Colon (tissue), 2 donors: ENCODE measurements around the gene LRFN3.
"Not testable (repeated sequence)": the region's sequence is repeated elsewhere in the genome, so short reads cannot be mapped to it uniquely, and the experiment has no call there.

Source experiments
- FAIRE-seq: peaks from 2 replicates; lab custom pipeline; 2012; peaks lifted over from hg19 to GRCh38; lab: Jason Lieb, UNC
- donor health status: control.
- donor health status: control.

Gene LRFN3, protein sequence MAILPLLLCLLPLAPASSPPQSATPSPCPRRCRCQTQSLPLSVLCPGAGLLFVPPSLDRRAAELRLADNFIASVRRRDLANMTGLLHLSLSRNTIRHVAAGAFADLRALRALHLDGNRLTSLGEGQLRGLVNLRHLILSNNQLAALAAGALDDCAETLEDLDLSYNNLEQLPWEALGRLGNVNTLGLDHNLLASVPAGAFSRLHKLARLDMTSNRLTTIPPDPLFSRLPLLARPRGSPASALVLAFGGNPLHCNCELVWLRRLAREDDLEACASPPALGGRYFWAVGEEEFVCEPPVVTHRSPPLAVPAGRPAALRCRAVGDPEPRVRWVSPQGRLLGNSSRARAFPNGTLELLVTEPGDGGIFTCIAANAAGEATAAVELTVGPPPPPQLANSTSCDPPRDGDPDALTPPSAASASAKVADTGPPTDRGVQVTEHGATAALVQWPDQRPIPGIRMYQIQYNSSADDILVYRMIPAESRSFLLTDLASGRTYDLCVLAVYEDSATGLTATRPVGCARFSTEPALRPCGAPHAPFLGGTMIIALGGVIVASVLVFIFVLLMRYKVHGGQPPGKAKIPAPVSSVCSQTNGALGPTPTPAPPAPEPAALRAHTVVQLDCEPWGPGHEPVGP

DNA sequence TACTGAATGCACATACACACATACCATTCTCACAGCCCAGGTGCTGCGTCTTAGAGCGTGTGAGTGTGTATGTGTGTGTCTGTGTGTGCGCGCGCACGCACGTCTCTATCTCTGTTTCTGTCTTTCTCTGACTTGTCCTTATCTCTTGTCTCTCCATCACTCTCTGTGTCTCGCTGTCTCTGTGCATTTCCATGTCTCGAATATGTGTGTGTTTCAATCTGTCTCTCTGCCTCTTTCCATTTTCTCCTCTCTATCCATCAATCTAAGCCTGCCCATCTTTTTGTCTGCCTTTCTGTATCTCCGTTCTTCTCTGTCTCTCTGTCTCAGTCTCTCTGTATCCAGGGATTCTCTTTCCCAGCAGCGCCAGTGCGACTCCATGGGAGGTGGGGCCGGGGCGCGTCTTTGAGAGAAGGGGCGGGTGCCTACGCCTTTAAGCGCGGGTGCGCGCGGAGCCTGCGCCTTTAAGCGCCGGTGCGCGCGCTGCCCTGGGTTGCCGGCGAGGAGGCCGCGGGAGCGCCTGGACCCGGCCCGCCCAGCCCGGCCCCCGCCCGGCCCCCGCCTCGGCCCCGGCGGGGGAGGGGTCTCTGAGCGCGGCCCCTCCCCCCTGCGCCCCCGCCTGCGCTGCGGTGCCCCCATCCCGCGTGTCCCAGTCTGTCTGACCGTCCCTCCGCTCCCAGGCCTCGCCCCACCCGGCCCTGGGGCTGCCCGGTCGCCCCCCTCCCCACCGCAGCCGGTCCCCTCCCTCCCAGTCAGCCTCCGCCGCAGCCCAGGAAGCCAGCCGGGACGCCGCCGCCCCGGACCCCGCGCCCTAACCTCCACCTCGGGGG lies at the start of gene LRFN3:
Gene LRFN3 (plus strand): TSS at position 464 of the 827 bp plus-strand sequence. CDS start 3,052 bp downstream, outside the sequence.
- FAIRE-seq: no peak

DNA sequence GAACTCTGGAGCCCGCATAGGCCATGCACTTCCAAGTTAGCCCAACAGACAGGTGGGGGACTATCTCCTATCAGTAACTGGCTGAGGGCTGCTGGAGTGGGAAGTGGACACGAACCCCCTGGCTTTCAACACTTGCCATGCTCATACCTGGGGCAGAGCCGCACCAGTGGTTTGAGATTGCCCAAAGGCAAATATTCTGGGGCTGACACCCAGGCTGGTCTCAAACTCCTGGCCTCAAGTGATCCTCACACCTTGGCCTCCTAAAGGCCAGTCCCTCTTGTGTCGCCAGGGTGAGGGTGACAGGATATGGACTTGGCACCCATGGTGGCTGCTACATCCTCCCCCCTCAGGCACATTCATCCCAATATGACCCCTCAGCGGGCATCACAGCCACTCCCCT lies 49.0 kb upstream of the LRFN3 start:
- no peak for FAIRE-seq

DNA sequence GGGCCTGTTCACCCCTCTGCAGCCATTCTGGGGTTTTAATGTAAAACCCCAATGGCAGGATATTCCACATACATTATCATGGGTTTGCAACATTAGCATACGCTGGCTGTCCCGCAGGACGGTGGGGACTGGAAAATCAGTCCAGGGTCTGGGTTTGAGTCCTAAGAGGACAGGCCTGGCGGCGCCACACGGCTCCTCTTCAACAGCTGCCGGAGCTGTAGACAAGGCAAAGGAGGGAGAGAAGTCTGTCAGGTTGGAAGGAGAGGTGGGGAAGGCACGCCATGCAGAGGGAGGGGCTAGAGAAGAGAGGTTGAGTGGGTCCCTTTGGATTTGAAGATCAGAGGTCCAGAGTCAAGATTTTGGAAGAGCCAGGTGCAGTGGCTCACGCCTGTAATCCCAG lies 47.8 kb upstream of the LRFN3 start:
- no peak for FAIRE-seq

DNA sequence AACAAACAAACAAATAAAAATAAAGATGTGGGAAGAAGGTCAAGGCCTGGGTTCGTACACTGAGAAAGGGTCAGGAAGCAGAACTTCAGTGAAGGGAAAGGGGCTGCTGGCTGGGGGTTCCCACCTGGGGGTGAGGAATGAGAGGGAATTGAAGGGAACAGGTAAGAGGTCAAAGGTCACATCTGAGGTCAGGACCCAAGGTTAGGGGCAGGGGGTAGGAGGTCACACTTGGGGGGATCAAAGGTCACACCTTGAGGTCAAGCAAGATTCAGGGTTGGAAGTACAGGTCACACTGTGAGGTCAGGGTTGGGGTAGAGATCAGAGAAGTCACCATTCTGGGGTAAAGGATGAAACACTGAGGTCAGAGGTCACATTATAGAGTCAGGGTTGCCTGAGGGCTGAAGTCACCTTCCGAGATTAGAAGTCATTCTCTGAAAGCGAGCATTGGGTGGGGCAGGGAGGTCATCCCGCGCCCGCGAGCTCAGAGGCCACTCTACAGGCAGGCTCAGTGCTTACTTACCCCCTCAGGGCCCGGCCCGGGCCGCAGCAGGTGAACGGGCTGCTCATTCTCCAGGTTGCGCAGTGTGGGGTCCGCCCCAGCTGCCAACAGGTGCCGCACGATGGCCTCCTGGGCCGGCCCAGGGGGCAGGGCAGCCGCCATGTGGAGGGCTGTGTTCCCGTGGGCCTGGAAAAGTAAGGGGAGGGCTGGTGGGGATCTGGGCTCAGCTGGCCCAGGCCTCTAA lies 46.6 kb upstream of the LRFN3 start:
- FAIRE-seq: no peak

DNA sequence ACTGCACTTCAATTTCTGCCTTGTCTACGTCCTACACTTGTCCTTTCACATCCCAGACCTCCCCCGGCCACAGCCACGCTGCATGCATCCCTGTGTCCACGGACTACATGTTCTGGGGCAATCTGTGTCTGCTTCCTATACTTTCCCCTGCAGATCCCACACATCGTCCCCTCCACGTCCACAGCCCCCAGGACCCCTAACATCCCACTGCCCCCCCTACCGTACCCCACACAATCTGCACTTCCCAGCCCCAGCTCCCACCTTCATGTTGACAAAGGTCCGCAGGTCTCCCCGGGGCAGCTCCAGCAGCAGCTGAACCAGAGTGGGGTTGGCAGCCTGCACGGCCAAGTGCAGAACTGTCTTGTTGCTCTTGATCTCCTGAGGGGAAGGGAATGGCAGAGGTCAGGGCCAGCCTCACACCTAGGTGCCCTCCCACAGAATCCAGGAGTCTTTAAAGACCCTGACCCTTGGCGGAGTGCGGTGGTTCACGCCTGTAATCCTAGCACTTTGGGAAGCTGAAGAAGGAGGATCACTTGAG lies 46.0 kb upstream of the LRFN3 start:
- FAIRE-seq: no peak

DNA sequence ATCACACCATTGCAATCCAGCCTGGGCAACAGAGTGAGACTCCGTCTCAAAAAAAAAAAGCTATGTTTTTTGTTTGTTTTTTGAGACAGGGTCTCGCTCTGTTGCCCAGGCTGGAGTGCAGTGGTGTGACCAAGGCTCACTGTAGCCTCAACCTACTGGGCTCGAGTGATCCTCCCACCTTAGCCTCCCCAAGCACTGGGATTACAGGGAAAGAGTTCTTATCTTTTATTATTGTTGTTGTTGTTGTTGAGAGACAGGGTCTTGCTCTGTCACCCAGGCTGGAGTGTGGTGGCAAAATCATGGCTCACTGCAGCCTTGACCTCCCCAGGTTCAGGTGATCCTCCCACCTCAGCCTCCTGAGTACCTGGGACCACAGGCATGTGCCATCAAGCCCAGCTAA lies 44.4 kb upstream of the LRFN3 start:
- not testable (repeated sequence) for FAIRE-seq

DNA sequence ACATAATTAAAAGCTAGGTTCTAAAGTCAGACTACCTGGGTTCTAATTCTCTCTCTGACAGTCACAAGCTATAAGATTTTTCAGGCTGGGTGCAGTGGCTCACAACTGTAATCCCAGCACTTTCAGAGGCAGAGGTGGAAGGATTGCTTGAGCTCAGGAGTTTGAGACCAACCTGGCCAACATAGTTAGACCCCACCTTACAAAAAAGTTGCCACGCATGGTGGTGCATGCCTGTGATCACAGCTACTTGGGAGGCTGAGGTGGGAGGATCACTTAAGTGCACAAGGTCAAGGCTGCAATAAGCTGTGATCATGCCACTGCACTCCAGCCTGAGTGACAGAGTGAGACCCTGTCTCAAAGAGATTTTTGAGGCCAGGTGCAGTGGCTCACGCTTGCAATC lies 41.8 kb upstream of the LRFN3 start:
- no peak for FAIRE-seq

DNA sequence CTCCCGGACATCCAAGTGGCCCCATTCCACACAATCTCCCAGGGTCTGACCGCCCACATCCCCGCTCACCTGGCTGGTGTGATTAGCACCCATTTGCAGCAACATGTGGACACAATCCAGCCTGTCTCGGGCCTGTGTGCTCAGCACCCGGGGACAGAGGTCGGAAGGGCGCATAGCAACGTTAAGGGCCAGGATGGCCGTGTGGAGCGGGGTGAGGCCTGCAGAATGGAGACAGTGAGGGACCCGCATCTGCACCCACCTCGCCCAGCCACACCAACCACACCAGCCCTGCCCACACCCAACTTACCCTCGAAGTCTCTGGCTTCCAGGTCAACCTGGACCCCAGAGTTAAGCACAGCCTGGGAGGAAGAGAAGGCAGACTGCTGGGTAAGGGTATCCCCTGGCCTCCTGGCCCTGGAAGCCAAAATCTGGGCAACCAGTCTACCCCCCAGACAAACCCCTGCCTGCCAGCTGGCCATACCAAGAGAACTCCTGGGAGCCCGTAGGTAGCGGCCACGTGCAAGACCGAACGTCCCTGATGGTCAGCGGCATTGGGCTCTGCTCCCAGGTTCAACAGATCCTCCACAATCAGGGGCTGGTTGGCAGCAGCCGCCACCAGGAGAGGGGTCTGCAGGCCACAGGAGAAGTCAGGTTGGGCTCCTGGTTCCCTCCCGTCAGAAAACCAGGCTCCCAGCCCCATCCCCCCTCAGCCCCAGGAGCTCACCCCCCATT lies 40.1 kb upstream of the LRFN3 start:
- no peak for FAIRE-seq

DNA sequence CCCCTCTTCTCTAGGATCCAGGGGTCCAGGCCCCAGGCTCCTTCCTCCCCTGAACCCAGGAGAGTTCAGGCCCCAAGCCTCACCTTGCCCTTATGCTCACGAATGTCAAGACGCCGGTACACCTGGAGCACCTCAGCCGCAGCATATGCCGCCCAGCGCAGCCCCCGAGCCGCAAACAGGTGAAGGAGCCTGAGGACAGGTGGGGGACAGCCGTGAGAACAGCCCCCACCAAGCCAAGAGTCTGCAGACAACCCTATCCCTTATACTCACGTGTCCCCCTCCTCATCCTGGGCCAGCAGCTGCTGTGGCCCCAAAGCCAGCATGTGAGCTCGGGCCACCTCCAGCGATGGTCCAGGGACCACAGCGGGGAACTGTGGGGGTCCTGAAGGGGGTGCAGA lies 39.5 kb upstream of the LRFN3 start:
- no peak for FAIRE-seq

DNA sequence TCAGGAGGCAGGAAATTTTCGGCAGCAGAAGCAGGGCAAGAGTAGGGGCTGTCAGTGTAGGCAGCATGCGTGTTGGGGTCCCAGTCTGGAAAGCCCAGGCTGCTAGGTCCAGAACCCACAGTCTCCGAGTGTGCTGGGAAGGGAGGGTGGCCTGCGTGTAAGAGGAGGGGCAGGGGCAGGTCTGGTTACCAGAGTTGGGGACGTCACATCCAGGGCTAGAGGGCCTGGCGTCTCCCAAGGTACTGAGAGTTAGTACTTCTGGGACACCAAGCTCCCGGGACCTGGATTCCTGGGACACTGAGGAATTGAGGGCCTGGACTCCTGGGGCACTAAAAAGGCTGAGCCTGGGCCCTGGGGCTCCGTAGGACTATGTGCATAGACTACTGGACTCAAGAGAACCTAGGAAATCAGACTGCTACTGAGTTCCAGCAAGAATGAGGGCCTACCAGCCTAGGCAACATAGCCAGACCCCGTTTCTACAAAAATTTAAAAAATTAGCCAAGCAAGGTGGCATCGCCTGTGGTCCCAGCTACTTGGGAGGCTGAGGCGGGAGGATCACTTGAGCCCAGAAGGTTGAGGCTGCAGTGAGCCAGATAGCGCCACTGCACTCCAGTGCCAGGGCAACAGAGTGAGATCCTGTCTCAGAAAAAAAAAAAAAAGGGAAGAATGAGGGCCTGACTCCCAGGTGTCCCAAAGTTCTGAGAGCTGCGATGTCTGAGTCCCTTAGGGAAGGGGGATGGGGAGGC lies 38.3 kb upstream of the LRFN3 start:
- no peak for FAIRE-seq

DNA sequence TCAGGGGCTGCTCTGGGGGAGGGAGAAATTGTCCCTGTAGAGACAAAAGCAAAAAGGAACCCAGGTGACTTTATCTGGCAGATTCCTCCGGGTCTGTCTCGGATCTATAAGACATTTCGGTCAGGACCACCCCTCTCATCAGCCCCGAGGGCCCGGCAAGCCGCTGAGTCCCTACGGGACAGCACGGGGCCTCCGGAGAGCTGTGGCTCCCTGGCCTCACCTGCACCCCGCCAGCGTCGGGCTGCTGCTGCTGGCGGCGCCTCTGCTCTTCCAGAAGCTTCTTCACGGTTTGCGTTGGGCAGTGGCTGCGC lies 37.7 kb upstream of the LRFN3 start:
- no peak for FAIRE-seq

DNA sequence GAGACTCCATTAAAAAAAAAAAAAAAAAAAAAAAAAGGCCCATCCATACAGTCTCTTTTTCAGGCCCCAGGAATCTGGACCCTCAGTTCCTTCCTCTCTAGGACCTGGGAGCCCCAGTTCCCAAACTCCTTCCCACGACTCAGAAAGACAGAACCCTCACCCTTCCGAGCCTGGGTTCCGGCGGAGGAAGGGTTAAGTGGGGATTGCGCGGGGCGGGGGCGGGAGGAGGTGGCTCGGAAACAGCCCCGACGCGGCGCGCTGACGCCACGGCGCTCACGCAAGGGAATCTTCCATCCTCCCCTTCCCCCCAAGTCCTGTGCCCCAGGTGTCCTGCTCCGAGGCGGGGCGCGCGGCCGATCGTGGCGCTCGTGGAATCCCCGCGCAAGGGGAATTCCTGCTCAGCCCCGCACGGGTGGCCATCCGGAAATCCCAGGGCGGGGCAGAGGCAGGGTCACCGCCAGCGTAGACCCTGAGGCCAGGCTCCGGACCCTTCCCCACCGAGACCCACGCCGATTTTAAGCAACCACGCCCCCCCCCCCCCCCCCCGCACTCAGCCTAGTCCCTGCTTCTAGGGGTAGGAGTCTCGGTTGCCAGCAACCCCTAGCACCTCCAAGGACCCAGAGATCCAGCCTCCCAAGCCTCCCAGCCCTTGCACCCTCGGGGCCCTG lies 36.5 kb upstream of the LRFN3 start:
- no peak for FAIRE-seq

DNA sequence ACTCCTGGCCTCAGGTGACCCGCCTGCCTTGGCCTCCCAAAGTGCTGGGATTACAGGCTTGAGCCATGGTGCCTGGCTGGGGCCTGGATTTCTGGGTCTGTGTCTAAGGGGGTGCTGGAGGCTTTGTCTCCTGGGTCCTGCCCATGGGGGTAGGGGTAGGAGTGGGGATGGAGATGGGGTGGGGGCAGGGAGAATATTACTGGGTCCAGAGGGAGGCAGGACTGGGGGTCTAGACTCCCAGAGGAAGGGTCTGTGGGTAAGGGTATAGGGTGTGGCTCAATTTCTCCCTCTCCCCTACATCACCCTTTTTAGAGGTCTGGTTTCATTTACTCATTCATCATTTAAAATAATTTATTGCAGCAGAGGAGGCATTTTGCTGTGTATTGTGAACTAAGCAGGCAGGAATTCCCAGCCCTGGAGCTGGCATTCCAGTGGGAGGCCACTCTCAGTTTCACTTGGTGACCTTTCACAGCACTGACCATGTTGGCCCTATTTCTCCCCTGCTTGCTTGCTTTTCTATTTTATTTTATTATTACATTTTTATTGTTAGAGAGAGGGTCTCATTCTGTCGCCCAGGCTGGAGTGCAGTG lies 35.0 kb upstream of the LRFN3 start:
- no peak for FAIRE-seq

DNA sequence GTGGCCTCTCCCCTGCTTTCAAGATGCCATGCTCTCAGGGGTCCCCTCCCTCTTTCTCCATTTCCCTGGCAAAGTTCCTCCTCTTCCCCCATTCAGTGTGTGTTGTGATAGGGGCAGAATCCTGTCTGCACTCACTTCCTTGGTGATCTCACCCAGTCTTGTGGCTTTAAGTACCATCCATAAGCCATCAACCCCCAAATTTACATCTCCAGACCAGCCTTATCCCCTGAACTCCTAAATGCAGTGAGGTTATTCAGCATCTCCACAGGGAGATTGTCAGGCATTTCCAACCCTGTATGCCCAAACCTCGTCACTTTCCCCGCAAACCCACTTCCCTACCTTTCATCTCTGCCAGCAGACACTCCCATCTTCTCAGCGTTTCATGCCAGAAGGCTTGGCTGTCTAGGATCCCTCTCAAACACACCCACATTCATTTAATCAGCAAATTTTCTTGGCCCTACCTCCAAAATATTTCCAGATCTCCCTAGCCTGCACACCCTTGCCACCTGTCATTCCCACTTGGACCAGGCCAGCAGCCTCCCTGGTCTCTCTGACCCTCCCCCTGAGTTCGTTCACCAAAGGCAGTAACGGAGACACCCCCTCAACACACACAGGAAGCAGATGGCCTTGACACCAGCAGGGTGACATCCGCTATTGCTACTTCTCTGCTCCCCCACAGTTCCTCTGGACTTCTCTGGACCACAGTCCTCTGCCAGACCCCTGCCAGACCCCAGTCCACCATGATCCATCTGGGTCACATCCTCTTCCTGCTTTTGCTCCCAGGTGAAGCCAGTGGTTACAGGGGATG lies 34.1 kb upstream of the LRFN3 start, which contains the start of gene HCST:
Gene HCST (plus strand): TSS at position 676 of the 808 bp plus-strand sequence. CDS start 65 bp downstream, at position 741.
- FAIRE-seq: no peak

DNA sequence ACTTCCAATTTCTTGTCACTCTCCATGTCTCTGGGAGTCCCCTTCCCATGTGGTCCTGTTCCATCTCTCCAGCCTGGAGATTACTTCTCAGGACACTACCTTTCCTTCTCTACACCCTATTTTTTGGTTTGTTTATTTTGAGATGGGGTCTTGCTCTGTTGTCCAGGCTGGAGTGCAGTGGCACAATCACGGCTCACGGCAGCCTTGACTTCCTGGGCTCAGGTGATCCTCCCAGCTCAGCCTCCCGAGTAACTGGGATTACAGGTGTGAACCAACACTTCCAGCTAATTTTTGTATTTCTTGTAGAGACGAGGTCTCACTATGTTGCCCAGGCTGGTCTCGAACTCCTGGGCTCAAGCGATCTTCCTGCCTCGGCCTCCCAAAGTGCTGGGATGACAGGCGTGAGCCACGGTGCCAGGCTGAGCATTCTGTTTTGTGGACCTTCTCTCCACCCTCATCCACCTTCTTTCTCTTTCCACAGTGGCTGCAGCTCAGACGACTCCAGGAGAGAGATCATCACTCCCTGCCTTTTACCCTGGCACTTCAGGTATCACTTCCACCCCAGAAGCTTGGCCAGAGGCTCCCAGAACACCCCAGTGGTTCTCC lies 33.2 kb upstream of the LRFN3 start:
- no peak for FAIRE-seq

DNA sequence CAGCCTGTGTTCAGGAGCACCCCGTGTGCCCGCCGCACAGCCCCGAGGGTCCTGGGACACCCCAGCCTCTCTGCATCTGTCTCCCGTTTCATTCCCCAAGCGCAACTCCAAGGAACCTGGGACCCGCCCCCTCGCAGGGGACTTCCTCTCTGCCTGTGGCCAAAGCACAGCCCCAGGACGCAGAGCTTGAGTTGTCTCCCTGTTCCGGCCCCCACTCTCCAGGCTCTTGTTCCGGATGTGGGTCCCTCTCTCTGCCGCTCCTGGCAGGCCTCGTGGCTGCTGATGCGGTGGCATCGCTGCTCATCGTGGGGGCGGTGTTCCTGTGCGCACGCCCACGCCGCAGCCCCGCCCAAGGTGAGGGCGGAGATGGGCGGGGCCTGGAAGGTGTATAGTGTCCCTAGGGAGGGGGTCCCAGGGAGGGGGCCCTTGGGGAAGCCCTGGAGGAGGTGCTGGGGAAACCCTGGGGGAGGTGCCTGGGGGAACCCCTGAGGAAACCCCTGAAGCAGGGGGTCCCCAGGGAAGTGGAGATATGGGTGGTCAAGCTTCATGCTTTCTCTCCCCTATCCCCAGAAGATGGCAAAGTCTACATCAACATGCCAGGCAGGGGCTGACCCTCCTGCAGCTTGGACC lies 32.5 kb upstream of the LRFN3 start:
- FAIRE-seq: no peak

DNA sequence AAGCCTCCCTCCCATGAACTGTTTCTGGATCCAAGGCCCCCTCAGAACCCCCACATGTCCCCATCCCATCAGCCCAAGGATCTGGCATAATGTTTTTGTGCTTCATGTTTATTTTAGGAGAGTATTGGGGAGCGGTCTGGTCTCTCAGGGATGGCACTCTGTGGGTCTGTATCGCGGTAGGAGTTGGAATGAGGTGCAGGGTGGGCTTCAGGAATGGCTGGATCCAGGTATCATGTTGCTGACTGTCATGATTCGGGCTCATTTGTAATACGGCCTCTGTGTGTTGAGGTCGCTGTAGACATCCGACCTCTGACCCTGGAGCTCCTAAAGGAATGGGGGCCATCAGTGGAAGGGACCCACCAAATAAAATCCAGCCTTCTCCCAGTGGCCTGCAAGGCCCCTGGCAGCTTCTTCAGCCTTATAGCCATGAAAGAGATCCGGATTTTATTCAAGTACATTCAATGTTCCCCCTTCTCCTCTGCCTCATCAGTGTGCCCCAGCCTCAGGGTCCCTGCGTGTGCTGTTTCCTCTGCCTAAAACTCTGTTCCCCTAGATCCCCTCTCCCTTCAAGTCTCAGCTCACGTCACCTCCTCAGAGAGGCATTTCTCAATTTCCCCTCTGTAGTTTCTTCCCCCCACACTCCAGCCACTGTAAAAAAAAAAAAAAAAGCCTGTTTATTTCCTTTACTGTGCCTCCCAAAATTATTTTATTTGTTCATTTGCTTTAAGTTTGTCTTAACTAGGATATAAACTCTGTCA lies 31.7 kb upstream of the LRFN3 start:
- no peak for FAIRE-seq
